ENCODE results near the gene EML4.
"Not testable (repeated sequence)": the region's sequence is repeated elsewhere in the genome, so short reads cannot be mapped to it uniquely, and the experiment has no call there.

EML4 gene

GRCh38 chr2:42334865-42335264, 165.7 kb downstream of the EML4 start:
- DNase-seq (ENCODE audit: low spot score), result not testable (repeated sequence)

GRCh38 chr2:42335514-42336104, 166.5 kb downstream of the EML4 start:
- no peak for DNase-seq (ENCODE audit: low spot score)

GRCh38 chr2:42336361-42336965, 167.3 kb downstream of the EML4 start:
- DNase-seq (ENCODE audit: low spot score), result no peak

GRCh38 chr2:42337356-42337820, 168.2 kb downstream of the EML4 start:
- DNase-seq (ENCODE audit: low spot score), result no peak

- no peak for DNase-seq (ENCODE audit: low spot score)
Measured at GRCh38 chr2:42337846-42338566, 168.9 kb downstream of the EML4 start.

GRCh38 chr2:42338567-42339190, 169.5 kb downstream of the EML4 start:
- DNase-seq (ENCODE audit: low spot score), result no peak

GRCh38 chr2:42339191-42339912, 170.2 kb downstream of the EML4 start:
- no peak for DNase-seq (ENCODE audit: low spot score)

GRCh38 chr2:42340045-42340937, 171.1 kb downstream of the EML4 start:
- DNase-seq (ENCODE audit: low spot score), result no peak

- no peak for DNase-seq (ENCODE audit: low spot score)
Measured at GRCh38 chr2:42340938-42341636, 171.9 kb downstream of the EML4 start.

- no peak for DNase-seq (ENCODE audit: low spot score)
Measured at GRCh38 chr2:42342061-42342794, 173.1 kb downstream of the EML4 start.

GRCh38 chr2:42342795-42343241, 173.7 kb downstream of the EML4 start:
- no peak for DNase-seq (ENCODE audit: low spot score)

- DNase-seq (ENCODE audit: low spot score), result no peak
Measured at GRCh38 chr2:42345986-42346385, 176.8 kb downstream of the EML4 start.

GRCh38 chr2:42346856-42347255, 177.7 kb downstream of the EML4 start:
- not testable (repeated sequence) for DNase-seq (ENCODE audit: low spot score)

- not testable (repeated sequence) for DNase-seq (ENCODE audit: low spot score)
Measured at GRCh38 chr2:42347518-42347917, 178.4 kb downstream of the EML4 start.

- no peak for DNase-seq (ENCODE audit: low spot score)
Measured at GRCh38 chr2:42348113-42348805, 179.1 kb downstream of the EML4 start.

- DNase-seq (ENCODE audit: low spot score), result no peak
Measured at GRCh38 chr2:42350434-42351063, 181.4 kb downstream of the EML4 start.

- no peak for DNase-seq (ENCODE audit: low spot score)
Measured at GRCh38 chr2:42351864-42352263, 182.7 kb downstream of the EML4 start.

- no peak for DNase-seq (ENCODE audit: low spot score)
Measured at GRCh38 chr2:42353792-42354429, 184.8 kb downstream of the EML4 start.
